ENCODE results near the gene CARM1. TPM values are rescaled to one million over a fixed set of nuclear protein-coding genes. Genes with fewer than 3 reads are reported as not detected.
"Not testable (repeated sequence)": the region's sequence is repeated elsewhere in the genome, so short reads cannot be mapped to it uniquely, and the experiment has no call there.

Gene CARM1
- total and polyA plus RNA-seq, 2 donors (not counting 1 experiment from before 2014, with no cell fraction given): 24.8 to 41.9 TPM

GRCh38 chr19:10945264-10945663 lies 73.9 kb downstream of the CARM1 start:
- H3K4me2 ChIP-seq (ENCODE audit: extremely low read depth, insufficient read depth, low read length): no peak overlapping the region
- no peaks in the 10 kb centered on the region for H3K27me3 ChIP-seq (ENCODE audit: control insufficient read depth, insufficient read depth, low read length)
- no peak overlapping the region for H3K27ac ChIP-seq (ENCODE audit: insufficient read depth, low read length)
- H3K79me2 ChIP-seq (ENCODE audit: control insufficient read depth, insufficient read depth, low read length): no peaks in the 10 kb centered on the region
- no peaks in the 10 kb centered on the region for H3K36me3 ChIP-seq (ENCODE audit: control insufficient read depth, insufficient read depth, low read length)
- no peak overlapping the region for H2AFZ ChIP-seq (ENCODE audit: low read length)
- no peaks in the 10 kb centered on the region for H4K20me1 ChIP-seq (ENCODE audit: control insufficient read depth, extremely low read depth, insufficient read depth, low read length)
- H3K4me3 ChIP-seq (replicated peaks in 1 of 4; ENCODE audit: control extremely low read depth in 1 of 4, insufficient read depth in 1 of 4, low read depth in 3 of 4, low read length in 4 of 4): no peak overlapping the region
- H3K9ac ChIP-seq (ENCODE audit: insufficient read depth, low read length): no peak overlapping the region
- TF ChIP-seq CTCF (conservative IDR thresholded peaks at IDR 0.05 in 1 of 2, IDR thresholded peaks at IDR 0.05 in 1 of 2; ENCODE audit: low read depth in 1 of 2, low read length in 2 of 2) (no peak), EZH2 (IDR thresholded peaks at IDR 0.05; ENCODE audit: low read length, missing control alignments) (no peak)
- DNase-seq (ENCODE audit: low read depth in 2 of 2): no peak
- no peaks in the 10 kb centered on the region for H3K9me3 ChIP-seq (ENCODE audit: control insufficient read depth, insufficient read depth, low read depth, low read length)
- peaks cover 3% of the 10 kb centered on the region for H3K4me1 ChIP-seq (ENCODE audit: control insufficient read depth, extremely low read depth, insufficient read depth, low read length)

GRCh38 chr19:10946958-10947657 lies 75.8 kb downstream of the CARM1 start:
- Histone ChIP-seq H3K4me1 (ENCODE audit: control insufficient read depth, extremely low read depth, insufficient read depth, low read length) (peaks cover 3% of the 10 kb centered on the region), H3K27ac (ENCODE audit: insufficient read depth, low read length) (no peak overlapping the region), H3K27me3 (ENCODE audit: control insufficient read depth, insufficient read depth, low read length) (no peaks in the 10 kb centered on the region), H3K79me2 (ENCODE audit: control insufficient read depth, insufficient read depth, low read length) (no peaks in the 10 kb centered on the region), H2AFZ (ENCODE audit: low read length) (no peak overlapping the region), H3K9ac (ENCODE audit: insufficient read depth, low read length) (no peak overlapping the region), H3K36me3 (ENCODE audit: control insufficient read depth, insufficient read depth, low read length) (no peaks in the 10 kb centered on the region), H3K4me3 (replicated peaks in 1 of 4; ENCODE audit: control extremely low read depth in 1 of 4, insufficient read depth in 1 of 4, low read depth in 3 of 4, low read length in 4 of 4) (no peak overlapping the region), H4K20me1 (ENCODE audit: control insufficient read depth, extremely low read depth, insufficient read depth, low read length) (no peaks in the 10 kb centered on the region), H3K9me3 (ENCODE audit: control insufficient read depth, insufficient read depth, low read depth, low read length) (no peaks in the 10 kb centered on the region), H3K4me2 (ENCODE audit: extremely low read depth, insufficient read depth, low read length) (no peak overlapping the region)
- DNase-seq (ENCODE audit: low read depth in 2 of 2): peak; percentile 52 to 69
- no peak for TF ChIP-seq CTCF (conservative IDR thresholded peaks at IDR 0.05 in 1 of 2, IDR thresholded peaks at IDR 0.05 in 1 of 2; ENCODE audit: low read depth in 1 of 2, low read length in 2 of 2)
- no peak for TF ChIP-seq EZH2 (IDR thresholded peaks at IDR 0.05; ENCODE audit: low read length, missing control alignments)

- H3K4me3 ChIP-seq (replicated peaks in 1 of 4; ENCODE audit: control extremely low read depth in 1 of 4, insufficient read depth in 1 of 4, low read depth in 3 of 4, low read length in 4 of 4): no peak overlapping the region
- H3K27ac ChIP-seq (ENCODE audit: insufficient read depth, low read length): no peak overlapping the region
- TF ChIP-seq EZH2 (IDR thresholded peaks at IDR 0.05; ENCODE audit: low read length, missing control alignments): no peak
- TF ChIP-seq CTCF (conservative IDR thresholded peaks at IDR 0.05 in 1 of 2, IDR thresholded peaks at IDR 0.05 in 1 of 2; ENCODE audit: low read depth in 1 of 2, low read length in 2 of 2): no peak
- no peaks in the 10 kb centered on the region for H3K36me3 ChIP-seq (ENCODE audit: control insufficient read depth, insufficient read depth, low read length)
- H2AFZ ChIP-seq (ENCODE audit: low read length): no peak overlapping the region
- no peaks in the 10 kb centered on the region for H3K9me3 ChIP-seq (ENCODE audit: control insufficient read depth, insufficient read depth, low read depth, low read length)
- H3K79me2 ChIP-seq (ENCODE audit: control insufficient read depth, insufficient read depth, low read length): no peaks in the 10 kb centered on the region
- no peaks in the 10 kb centered on the region for H3K27me3 ChIP-seq (ENCODE audit: control insufficient read depth, insufficient read depth, low read length)
- no peak overlapping the region for H3K4me2 ChIP-seq (ENCODE audit: extremely low read depth, insufficient read depth, low read length)
- H4K20me1 ChIP-seq (ENCODE audit: control insufficient read depth, extremely low read depth, insufficient read depth, low read length): no peaks in the 10 kb centered on the region
- no peaks in the 10 kb centered on the region for H3K4me1 ChIP-seq (ENCODE audit: control insufficient read depth, extremely low read depth, insufficient read depth, low read length)
- DNase-seq (ENCODE audit: low read depth in 2 of 2): no peak
- no peak overlapping the region for H3K9ac ChIP-seq (ENCODE audit: insufficient read depth, low read length)
Measured at GRCh38 chr19:10952809-10953208, 81.5 kb downstream of the CARM1 start.

- DNase-seq (ENCODE audit: low read depth in 2 of 2); H3K9ac ChIP-seq (ENCODE audit: insufficient read depth, low read length); H3K9me3 ChIP-seq (ENCODE audit: control insufficient read depth, insufficient read depth, low read depth, low read length); H3K4me1 ChIP-seq (ENCODE audit: control insufficient read depth, extremely low read depth, insufficient read depth, low read length); H3K27me3 ChIP-seq (ENCODE audit: control insufficient read depth, insufficient read depth, low read length); H3K4me2 ChIP-seq (ENCODE audit: extremely low read depth, insufficient read depth, low read length); H3K36me3 ChIP-seq (ENCODE audit: control insufficient read depth, insufficient read depth, low read length); H3K27ac ChIP-seq (ENCODE audit: insufficient read depth, low read length); H3K4me3 ChIP-seq (replicated peaks in 1 of 4; ENCODE audit: control extremely low read depth in 1 of 4, insufficient read depth in 1 of 4, low read depth in 3 of 4, low read length in 4 of 4); H4K20me1 ChIP-seq (ENCODE audit: control insufficient read depth, extremely low read depth, insufficient read depth, low read length); H2AFZ ChIP-seq (ENCODE audit: low read length): not testable (repeated sequence)
- H3K79me2 ChIP-seq (ENCODE audit: control insufficient read depth, insufficient read depth, low read length): peaks cover 31% of the 10 kb centered on the region
Measured at GRCh38 chr19:10959277-10959968, 88.1 kb downstream of the CARM1 start.
